GM19099 (cell line): ENCODE measurements around the gene MAX.

Experiments
- POLR2A ChIP-seq: IDR thresholded peaks from 3 replicates; pipeline ENCODE4 v1.6.1; 2011; ENCODE audit warnings: low read depth; ENCODE audit not compliant: insufficient read length; ENCODE audit errors: extremely low read depth

Gene MAX

GRCh38 chr14:65038966-65039365, 63.4 kb downstream of the MAX start:
- TF ChIP-seq POLR2A, result no peak

DNA sequence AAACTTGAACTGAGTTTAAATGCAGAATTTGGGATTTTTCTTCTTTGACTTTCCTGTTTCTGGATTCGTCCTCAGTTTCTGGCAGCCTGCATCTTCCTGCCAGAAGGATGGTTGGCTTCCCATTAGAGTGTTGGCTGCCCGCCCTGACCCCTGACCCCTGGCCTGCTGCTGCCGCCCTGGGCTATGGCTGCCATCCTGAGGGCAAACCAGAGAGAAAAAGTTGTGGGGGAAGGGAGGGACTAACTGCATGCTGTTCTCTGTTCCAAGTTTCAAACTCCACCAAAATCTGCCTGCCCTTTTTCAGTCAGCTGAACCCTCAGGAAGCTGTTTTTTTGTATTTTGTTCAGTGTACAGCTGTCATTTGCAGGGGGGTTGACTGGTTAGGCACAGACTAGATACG, 67.3 kb downstream of the MAX start:
- no peak for TF ChIP-seq POLR2A

GRCh38 chr14:65034021-65034420, 68.3 kb downstream of the MAX start:
- no peak for TF ChIP-seq POLR2A

GRCh38 chr14:65033181-65033580, 69.1 kb downstream of the MAX start:
- TF ChIP-seq POLR2A, result no peak

DNA sequence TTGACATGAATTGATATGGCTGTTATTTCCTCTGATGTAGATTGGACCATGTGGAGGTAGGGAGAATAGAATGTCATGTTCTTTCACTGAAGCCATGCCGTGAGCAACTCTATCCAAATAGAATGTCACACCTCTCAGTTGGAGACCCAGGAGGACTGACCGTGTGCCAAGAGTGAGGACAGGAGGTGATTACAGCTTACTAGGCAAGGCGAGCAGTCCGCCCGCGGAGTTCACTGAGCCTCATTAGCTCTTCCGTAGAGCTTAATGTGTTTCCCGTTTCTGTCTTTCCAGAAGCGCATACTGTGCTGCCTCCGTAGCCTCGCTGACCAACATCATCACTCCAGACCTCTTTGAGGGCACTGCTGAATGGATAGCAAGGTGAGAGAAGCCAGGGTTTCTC, 70.0 kb downstream of the MAX start:
- TF ChIP-seq POLR2A, result no peak

GRCh38 chr14:65028937-65029336, 73.4 kb downstream of the MAX start:
- TF ChIP-seq POLR2A, result no peak

- no peak for TF ChIP-seq POLR2A
Measured at GRCh38 chr14:65027127-65027799, 75.1 kb downstream of the MAX start.

GRCh38 chr14:65026526-65026925, 75.8 kb downstream of the MAX start:
- no peak for TF ChIP-seq POLR2A

- no peak for TF ChIP-seq POLR2A
Measured at GRCh38 chr14:65025818-65026217, 76.5 kb downstream of the MAX start.
